ENCODE measurements around the gene CREB5.

DNA sequence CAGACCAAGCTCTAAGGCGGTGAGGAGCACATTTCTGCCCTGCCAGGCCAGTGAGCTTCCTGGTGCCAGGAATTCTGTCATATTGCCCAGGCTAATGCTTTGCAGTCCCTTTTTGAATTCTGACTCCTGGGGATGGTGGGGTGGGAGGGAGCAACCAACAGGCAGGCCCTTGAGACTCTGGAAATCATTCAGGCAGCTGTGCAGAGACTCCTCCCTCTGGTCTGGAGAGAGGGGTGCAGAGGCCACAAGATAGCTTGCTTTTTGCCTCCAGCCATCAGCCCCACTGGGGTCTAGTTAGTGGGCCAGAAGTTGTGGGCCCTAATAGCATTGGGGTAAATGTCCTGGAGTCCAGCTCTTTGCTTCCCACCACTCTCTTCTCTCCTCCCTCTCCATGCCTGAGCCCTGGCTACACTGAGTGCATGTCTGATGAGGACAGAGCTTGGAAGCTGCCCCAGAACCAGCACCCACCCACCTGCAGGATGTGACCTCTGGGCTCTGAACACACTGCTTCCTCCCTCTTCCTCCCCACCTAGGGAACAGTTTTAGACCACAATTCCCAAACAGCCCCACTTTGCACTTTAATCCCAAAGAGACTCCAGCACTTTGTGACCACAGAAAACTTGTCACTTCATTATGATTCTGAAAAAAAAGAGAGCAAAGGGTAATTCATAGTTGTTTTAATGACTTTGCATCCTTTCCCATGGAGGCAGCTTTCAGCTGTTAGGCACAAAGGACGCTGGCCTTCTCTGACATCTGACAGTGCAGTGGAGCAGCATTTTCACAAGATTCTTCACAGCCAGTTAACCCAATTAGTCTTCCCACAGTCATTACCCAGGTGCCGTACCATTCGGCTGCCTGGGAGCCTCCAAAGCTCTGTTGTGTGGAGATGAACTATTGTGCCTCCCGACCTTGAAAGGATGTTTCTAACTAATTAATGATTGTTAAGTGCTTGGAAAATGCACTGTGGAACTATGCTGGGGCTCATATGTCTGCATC lies 283.3 kb downstream of the CREB5 start:
- TF ChIP-seq, protein P1, sequence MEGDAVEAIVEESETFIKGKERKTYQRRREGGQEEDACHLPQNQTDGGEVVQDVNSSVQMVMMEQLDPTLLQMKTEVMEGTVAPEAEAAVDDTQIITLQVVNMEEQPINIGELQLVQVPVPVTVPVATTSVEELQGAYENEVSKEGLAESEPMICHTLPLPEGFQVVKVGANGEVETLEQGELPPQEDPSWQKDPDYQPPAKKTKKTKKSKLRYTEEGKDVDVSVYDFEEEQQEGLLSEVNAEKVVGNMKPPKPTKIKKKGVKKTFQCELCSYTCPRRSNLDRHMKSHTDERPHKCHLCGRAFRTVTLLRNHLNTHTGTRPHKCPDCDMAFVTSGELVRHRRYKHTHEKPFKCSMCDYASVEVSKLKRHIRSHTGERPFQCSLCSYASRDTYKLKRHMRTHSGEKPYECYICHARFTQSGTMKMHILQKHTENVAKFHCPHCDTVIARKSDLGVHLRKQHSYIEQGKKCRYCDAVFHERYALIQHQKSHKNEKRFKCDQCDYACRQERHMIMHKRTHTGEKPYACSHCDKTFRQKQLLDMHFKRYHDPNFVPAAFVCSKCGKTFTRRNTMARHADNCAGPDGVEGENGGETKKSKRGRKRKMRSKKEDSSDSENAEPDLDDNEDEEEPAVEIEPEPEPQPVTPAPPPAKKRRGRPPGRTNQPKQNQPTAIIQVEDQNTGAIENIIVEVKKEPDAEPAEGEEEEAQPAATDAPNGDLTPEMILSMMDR (IDR thresholded peaks at IDR 0.05), result no peak
- TF ChIP-seq POLR2A (IDR thresholded peaks at IDR 0.05), result no peak
